Breast epithelium (tissue), 3 donors: Measurements from ENCODE around the gene CHKB.

Experiments used
- POLR2A ChIP-seq: fragments of 450-650 bp; IDR thresholded peaks from one replicate; pipeline ENCODE4 v1.6.1; 2016; ENCODE audit warnings: antibody characterized with exemption, mild to moderate bottlenecking, moderate library complexity
- POLR2AphosphoS5 ChIP-seq, 3 donors: sonication (generic); formaldehyde crosslinking; IDR thresholded peaks; one replicate each; pipeline ENCODE4 v1.6.1; 2017; ENCODE audit warnings: antibody characterized with exemption in 3 of 3
- TF ChIP-seq, protein P1 (sequence below), 3 donors: fragments of 450-650 bp; IDR thresholded peaks; one replicate each; pipeline ENCODE4 v1.5.1; 2016 to 2017; ENCODE audit warnings: antibody characterized with exemption in 3 of 3, mild to moderate bottlenecking in 3 of 3, moderate library complexity in 3 of 3

DNA sequence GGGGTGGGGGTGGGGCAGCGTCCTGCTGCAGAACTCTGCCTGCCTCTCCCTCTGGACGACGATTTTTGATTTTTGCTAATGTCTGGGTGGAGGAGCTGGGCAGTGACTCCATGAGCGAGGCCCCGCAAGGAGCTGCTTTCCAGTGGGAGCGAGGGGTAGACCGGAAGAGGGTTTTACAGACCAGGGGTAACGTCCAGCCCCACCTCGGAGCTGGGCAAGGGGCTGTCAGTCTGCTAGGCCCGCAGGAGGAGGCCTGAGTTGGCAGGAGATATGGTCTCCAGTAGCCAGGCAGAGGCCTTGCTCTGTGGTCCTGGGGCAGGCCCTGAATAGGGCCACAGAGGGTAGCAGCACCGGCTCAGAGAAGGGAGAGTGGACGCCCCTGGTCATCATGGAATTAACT is 26.9 kb upstream of the CHKB start:
- TF ChIP-seq POLR2A (no peak), POLR2AphosphoS5 (IDR thresholded peaks at IDR 0.05) (no peak)
- TF ChIP-seq, protein P1, sequence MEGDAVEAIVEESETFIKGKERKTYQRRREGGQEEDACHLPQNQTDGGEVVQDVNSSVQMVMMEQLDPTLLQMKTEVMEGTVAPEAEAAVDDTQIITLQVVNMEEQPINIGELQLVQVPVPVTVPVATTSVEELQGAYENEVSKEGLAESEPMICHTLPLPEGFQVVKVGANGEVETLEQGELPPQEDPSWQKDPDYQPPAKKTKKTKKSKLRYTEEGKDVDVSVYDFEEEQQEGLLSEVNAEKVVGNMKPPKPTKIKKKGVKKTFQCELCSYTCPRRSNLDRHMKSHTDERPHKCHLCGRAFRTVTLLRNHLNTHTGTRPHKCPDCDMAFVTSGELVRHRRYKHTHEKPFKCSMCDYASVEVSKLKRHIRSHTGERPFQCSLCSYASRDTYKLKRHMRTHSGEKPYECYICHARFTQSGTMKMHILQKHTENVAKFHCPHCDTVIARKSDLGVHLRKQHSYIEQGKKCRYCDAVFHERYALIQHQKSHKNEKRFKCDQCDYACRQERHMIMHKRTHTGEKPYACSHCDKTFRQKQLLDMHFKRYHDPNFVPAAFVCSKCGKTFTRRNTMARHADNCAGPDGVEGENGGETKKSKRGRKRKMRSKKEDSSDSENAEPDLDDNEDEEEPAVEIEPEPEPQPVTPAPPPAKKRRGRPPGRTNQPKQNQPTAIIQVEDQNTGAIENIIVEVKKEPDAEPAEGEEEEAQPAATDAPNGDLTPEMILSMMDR (IDR thresholded peaks at IDR 0.05): no peak
